Heart left ventricle (tissue), 16 donors: ENCODE results near the gene FRAT2. TPM values are rescaled to one million over a fixed set of nuclear protein-coding genes. Genes with fewer than 3 reads are reported as not detected.

ENCODE experiments used
- ATAC-seq, 4 donors: fragments of 200-7000 bp; cut with Tn5 transposase; one replicate each; pipeline ENCODE4 v1.9.1; 2020 to 2022; ENCODE audit warnings: moderate library complexity in 4 of 4, mild to moderate bottlenecking in 3 of 4, moderate number of reproducible peaks in 1 of 4
- DNase-seq, 5 donors: peaks; one replicate each; pipeline ENCODE4 v3.0.0-alpha.2; 2020
- H3K27ac ChIP-seq, 12 donors: fragments of 200-600 bp; sonication (generic) in 4 of 12; one replicate each; pipeline versions ENCODE4 v1.5.0 to v1.8.0; 2016 to 2022; ENCODE audit warnings: mild to moderate bottlenecking in 2 of 12
- H3K27me3 ChIP-seq, 9 donors: fragments of 200-600 bp; sonication (generic) in 2 of 9; one replicate each; pipeline versions ENCODE4 v1.5.1 to v1.8.0; 2016 to 2022; ENCODE audit warnings: mild to moderate bottlenecking in 3 of 9
- H3K36me3 ChIP-seq, 9 donors: fragments of 200-600 bp; sonication (generic) in 2 of 9; one replicate each; pipeline versions ENCODE4 v1.5.0 to v1.8.0; 2018 to 2022; ENCODE audit warnings: mild to moderate bottlenecking in 2 of 9
- H3K4me1 ChIP-seq, 12 donors: fragments of 200-600 bp; sonication (generic) in 4 of 12; one replicate each; pipeline versions ENCODE4 v1.5.0 to v1.8.0; 2016 to 2022; ENCODE audit warnings: mild to moderate bottlenecking in 3 of 12
- H3K4me3 ChIP-seq, 12 donors: fragments of 200-600 bp; sonication (generic) in 4 of 12; one replicate each; pipeline versions ENCODE4 v1.5.0 to v1.8.0; 2017 to 2022; ENCODE audit warnings: mild to moderate bottlenecking in 9 of 12, moderate library complexity in 4 of 12
- H3K9me3 ChIP-seq, 12 donors: fragments of 200-600 bp; sonication (generic) in 4 of 12; one replicate each; pipeline versions ENCODE4 v1.5.0 to v1.8.0; 2016 to 2022; ENCODE audit warnings: mild to moderate bottlenecking in 1 of 12
- POLR2A ChIP-seq, 2 donors: fragments of 450-650 bp; IDR thresholded peaks; one replicate each; pipeline ENCODE4 v1.6.1; 2017; ENCODE audit warnings: antibody characterized with exemption in 2 of 2, mild to moderate bottlenecking in 2 of 2, moderate library complexity in 2 of 2
- WGBS, 4 donors: extraction: QIAGEN DNeasy Blood & Tissue Kit in 2 of 4; methylation state at CpG; one replicate each; pipeline versions ENCODE4 v1.1.5 to v1.1.7; 2013 to 2018; 5-methylcytosine and 5-hydroxymethylcytosine counted together
- intact Hi-C, 10 donors: fragments of 100-400 bp; cut with DNase I; formaldehyde crosslinking; loops; one replicate each; pipeline versions ENCODE4 v1.11.1 to v1.14.2; 2022
- polyA plus RNA-seq, 2 donors: library from polyadenylated mRNA; stranded (reverse); fragments of 200-250 nt; gene quantifications; one replicate each; pipeline ENCODE4 v1.2.3, GENCODE V29; 2013
- total RNA-seq, 9 donors: library from RNA; depleted of rRNA in 2 of 9; stranded (reverse); fragments of >200 nt in 2 of 9; fragmentation: NEBNext Ultra II Directional in 3 of 9; extraction: Animal tissue kit (Norgen Biotek cat#: 25700) in 3 of 9; gene quantifications; one replicate each; pipeline versions ENCODE4 v1.1.0 to v1.2.4, GENCODE V29; 2016 to 2023
- TF ChIP-seq, protein P1 (sequence below), 12 donors: fragments of 200-600 bp; sonication (generic) in 4 of 12; IDR thresholded peaks; one replicate each; pipeline versions ENCODE4 v1.5.0 to v1.8.0; 2018 to 2022; ENCODE audit warnings: antibody characterized with exemption in 12 of 12, mild to moderate bottlenecking in 5 of 12
- donor health status: ischemic (EF 13 %, LVEDD 7.1; RV severe dilation, severe dysfunction).
- donor health status: healthy with polysubstance abuse.
- donor health status: DM: no; HTN: yes; CAD: no.
- donor health status: DM: no; HTN: no; CAD: no.
- donor health status: ischemic (EF 25% LVEDD 6.9; RV normal size, moderate dysfunction).
- donor health status: ischemic (EF 25% LVEDD 5.7; RV mildly dilated, moderate dysfunction).
- donor health status: healthy.
- donor health status: DM: yes; HTN: yes; CAD: no.
- donor health status: ischemic (EF 35%, LVEDD 5.7; RV mildly dilated, moderate dysfunction).
- donor health status: nonischemic (EF 11% LVEDD 7.7; RV severe dilation, severe dysfunction).
- donor health status: DM: yes; HTN: yes; CAD: no.
- donor health status: PGD.
- donor health status: ischemic (EF 29% LVEDD 5.4; RV normal size, mild dysfunction).
- donor health status: nonischemic (EF 23%, LVEDD 6.1; RV moderate dilation, normal function).

The FRAT2 gene
- total and polyA plus RNA-seq, 11 donors, result 3.4 to 12.4 (median 7.3) TPM

DNA sequence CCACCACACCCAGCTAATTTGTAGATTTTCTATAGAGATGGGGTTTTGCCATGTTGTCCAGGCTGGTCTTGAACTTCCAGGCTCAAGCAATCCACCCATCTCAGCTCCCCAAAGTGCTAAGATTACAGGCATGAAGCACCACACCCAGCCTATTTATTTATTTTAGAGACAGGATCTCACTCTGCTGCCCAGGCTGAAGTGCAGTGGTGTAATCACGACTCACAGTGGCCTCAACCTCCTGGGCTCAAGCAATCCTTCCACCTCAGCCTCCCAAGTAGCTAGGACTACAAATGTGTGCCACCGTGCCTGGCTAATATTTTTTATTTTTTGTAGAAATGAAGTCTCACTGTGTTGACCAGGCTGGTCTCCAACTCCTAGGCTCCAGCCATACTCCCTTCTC lies 6.9 kb upstream of the FRAT2 start:
- no peak overlapping the region for H3K27ac ChIP-seq
- no peaks in the 10 kb centered on the region for H3K36me3 ChIP-seq
- no peak for ATAC-seq
- DNase-seq, result no peak
- peaks cover 0 to 16% (median 12%) of the 10 kb centered on the region in 12 donors for H3K4me1 ChIP-seq
- H3K9me3 ChIP-seq, result no peaks in the 10 kb centered on the region
- no peak overlapping the region for H3K4me3 ChIP-seq
- H3K27me3 ChIP-seq, result no peaks in the 10 kb centered on the region
- TF ChIP-seq, protein P1, sequence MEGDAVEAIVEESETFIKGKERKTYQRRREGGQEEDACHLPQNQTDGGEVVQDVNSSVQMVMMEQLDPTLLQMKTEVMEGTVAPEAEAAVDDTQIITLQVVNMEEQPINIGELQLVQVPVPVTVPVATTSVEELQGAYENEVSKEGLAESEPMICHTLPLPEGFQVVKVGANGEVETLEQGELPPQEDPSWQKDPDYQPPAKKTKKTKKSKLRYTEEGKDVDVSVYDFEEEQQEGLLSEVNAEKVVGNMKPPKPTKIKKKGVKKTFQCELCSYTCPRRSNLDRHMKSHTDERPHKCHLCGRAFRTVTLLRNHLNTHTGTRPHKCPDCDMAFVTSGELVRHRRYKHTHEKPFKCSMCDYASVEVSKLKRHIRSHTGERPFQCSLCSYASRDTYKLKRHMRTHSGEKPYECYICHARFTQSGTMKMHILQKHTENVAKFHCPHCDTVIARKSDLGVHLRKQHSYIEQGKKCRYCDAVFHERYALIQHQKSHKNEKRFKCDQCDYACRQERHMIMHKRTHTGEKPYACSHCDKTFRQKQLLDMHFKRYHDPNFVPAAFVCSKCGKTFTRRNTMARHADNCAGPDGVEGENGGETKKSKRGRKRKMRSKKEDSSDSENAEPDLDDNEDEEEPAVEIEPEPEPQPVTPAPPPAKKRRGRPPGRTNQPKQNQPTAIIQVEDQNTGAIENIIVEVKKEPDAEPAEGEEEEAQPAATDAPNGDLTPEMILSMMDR (IDR thresholded peaks at IDR 0.05), result no peak
- no peak for TF ChIP-seq POLR2A (IDR thresholded peaks at IDR 0.05)
- WGBS, 4 donors, result 76 to 82% (median 80%) methylated on average over 2 of the region's 2 CpGs
- intact Hi-C loops, result no loop called here

DNA sequence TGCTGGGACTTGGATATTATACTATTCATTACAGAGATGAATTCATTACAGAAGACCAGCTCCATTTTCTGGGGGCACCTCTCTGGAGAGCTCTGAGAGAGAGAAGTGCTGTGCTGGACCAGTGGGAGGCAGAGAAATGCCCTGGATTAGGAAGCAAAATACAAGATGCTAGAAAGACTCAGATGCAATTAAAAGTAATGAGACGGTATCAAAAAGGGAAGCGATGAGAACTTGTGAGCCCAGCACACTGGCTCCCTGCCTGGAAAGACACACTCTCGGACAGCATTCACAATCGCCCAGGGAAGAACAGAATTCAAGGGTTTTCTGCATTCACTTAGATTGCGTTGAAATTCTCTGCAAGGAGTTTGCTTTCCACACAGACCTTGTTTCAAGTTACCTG lies 3.5 kb upstream of the FRAT2 start:
- Histone ChIP-seq H3K36me3 (no peaks in the 10 kb centered on the region), H3K4me3 (no peak overlapping the region), H3K4me1 (peaks cover 0 to 35% (median 17%) of the 10 kb centered on the region in 12 donors), H3K27ac (peak overlapping the region in 2 of 12 donors; percentile 3 to 26), H3K27me3 (no peaks in the 10 kb centered on the region), H3K9me3 (no peaks in the 10 kb centered on the region)
- WGBS, 4 donors, result 31 to 56% (median 42%) methylated on average over 5 of the region's 5 CpGs
- DNase-seq, result no peak
- intact Hi-C loops, result loop anchor here in 2 of 10 donors (5.0 kb wide), 2 partner anchors 56 to 64 kb away; partner anchors contain the start of gene RRP12 (in 1 of the 2)
- TF ChIP-seq, protein P1 (IDR thresholded peaks at IDR 0.05), result no peak
- TF ChIP-seq POLR2A (IDR thresholded peaks at IDR 0.05), result no peak
- ATAC-seq, result no peak

DNA sequence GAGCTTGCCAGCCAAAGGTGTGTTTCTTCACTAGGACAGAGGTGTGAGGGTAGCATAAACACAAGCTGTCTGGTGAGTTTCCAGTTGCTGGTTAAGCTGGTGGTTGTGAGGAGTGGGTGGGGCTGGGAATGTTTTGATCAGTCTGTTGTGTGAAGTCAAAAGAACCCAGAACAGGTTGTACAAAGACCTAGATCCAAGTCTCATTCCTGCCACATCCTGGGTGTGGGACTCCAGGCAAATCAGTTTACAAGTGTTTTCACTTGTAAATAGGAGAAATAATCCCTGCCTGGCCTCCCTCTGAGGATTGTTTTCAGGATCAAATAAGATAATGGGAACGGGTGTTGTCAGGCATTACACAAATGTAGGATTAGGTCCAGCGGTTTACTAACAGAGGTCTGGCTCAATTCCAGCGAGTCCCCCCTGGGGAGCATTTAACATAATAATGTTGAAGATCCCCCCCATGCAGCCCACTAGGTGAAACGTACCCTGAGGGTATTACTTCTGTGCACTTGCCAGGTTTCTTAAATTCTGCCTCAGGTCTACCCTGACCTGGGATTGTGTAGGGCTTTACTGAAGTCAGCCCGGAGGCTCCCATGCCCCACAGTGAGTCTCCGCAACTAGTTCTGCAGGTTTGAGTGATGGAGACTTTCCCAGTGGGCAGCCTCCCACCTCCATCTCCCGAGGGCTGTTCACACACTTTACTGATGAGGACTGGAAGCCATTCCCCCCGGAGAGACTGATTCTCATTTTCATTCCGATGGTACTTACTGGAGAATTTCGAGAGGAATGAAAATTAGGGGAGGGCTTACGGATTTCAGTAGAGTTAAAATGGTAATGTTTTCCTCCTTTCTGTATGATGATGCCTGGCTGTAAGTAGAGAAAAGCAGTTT lies 2.7 kb upstream of the FRAT2 start:
- intact Hi-C loops, result loop anchor here in 2 of 10 donors (5.0 kb wide), 2 partner anchors 55 to 65 kb away; partner anchors contain the start of gene RRP12 (in 1 of the 2)
- DNase-seq, result no peak
- peak overlapping the region in 4 of 12 donors; percentile 3 to 68 (median 32) for H3K27ac ChIP-seq
- peaks cover 0 to 44% (median 21%) of the 10 kb centered on the region in 12 donors for H3K4me1 ChIP-seq
- H3K27me3 ChIP-seq, result no peaks in the 10 kb centered on the region
- WGBS, 4 donors, result 13 to 29% (median 16%) methylated on average over 10 to 11 of the region's 11 CpGs
- no peaks in the 10 kb centered on the region for H3K36me3 ChIP-seq
- H3K9me3 ChIP-seq, result no peaks in the 10 kb centered on the region
- H3K4me3 ChIP-seq, result peak overlapping the region in 2 of 12 donors; percentile 0 to 14
- ATAC-seq, result no peak
- TF ChIP-seq, protein P1 (IDR thresholded peaks at IDR 0.05), result no peak
- TF ChIP-seq POLR2A (IDR thresholded peaks at IDR 0.05), result no peak

DNA sequence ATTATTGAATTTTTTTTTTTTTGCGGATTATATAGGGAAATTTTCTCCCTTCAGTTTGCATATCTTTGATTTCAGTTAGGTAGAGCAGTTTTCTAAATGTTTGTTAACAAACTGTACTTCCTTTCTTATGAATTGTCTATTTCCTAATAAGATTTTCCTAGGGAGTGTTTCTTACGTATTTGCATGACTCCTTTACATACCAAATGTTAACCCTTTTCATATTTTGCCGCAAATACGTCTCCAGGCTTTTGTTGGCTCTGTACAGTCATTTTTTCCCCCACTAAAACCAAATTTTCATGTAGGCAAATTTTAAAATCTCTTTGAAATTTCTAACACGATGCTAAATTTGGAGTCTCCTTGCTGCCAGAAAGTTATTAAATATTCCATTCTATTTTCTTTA lies 1.9 kb upstream of the FRAT2 start:
- ATAC-seq (no peak), DNase-seq (no peak)
- TF ChIP-seq, protein P1 (IDR thresholded peaks at IDR 0.05), result no peak
- no peak for TF ChIP-seq POLR2A (IDR thresholded peaks at IDR 0.05)
- Histone ChIP-seq H3K36me3 (no peaks in the 10 kb centered on the region), H3K27ac (peak overlapping the region in 1 of 12 donors; percentile 38), H3K9me3 (no peaks in the 10 kb centered on the region), H3K4me3 (no peak overlapping the region), H3K4me1 (peaks cover 2 to 51% (median 29%) of the 10 kb centered on the region in 12 donors), H3K27me3 (no peaks in the 10 kb centered on the region)
- intact Hi-C loops, result loop anchor here in 2 of 10 donors (5.0 kb wide), 2 partner anchors 54 to 66 kb away; partner anchors contain the start of gene RRP12 (in 1 of the 2)
- 45 to 58% (median 51%) methylated on average over 5 of the region's 5 CpGs for WGBS, 4 donors
